Activated CD4-positive, alpha-beta T cell treated with anti-CD3 and anti-CD28 coated beads for 24 hours (primary cell): ENCODE data around the gene GOLGA3.
"Not testable (repeated sequence)": the region's sequence is repeated elsewhere in the genome, so short reads cannot be mapped to it uniquely, and the experiment has no call there.

Experiments
- DNase-seq, 2 donors: peaks; one replicate each; pipeline ENCODE4 v3.0.0-alpha.2; 2020; ENCODE audit warnings: low read depth in 2 of 2

The GOLGA3 gene

GRCh38 chr12:132812631-132813305 is 15.9 kb downstream of the GOLGA3 start:
- no peak for DNase-seq

- DNase-seq, result not testable (repeated sequence)
These were observed 19.3 kb downstream of the GOLGA3 start for GRCh38 chr12:132809391-132809790.

GRCh38 chr12:132807295-132808092 is 21.2 kb downstream of the GOLGA3 start:
- DNase-seq, result no peak

- DNase-seq, result peak in 1 of 2 donors; percentile 38
These were observed 21.8 kb downstream of the GOLGA3 start for GRCh38 chr12:132806857-132807256.

GRCh38 chr12:132804426-132804861 is 24.2 kb downstream of the GOLGA3 start:
- no peak for DNase-seq

GRCh38 chr12:132803888-132804287 is 24.8 kb downstream of the GOLGA3 start:
- DNase-seq, result no peak

GRCh38 chr12:132803125-132803524 is 25.5 kb downstream of the GOLGA3 start:
- no peak for DNase-seq

GRCh38 chr12:132801741-132802140 is 26.9 kb downstream of the GOLGA3 start:
- DNase-seq, result no peak

- no peak for DNase-seq
These were observed 29.8 kb downstream of the GOLGA3 start for GRCh38 chr12:132798836-132799235.

- no peak for DNase-seq
These were observed 30.7 kb downstream of the GOLGA3 start for GRCh38 chr12:132797820-132798570.

GRCh38 chr12:132795847-132796246 is 32.8 kb downstream of the GOLGA3 start:
- DNase-seq, result no peak

- not testable (repeated sequence) for DNase-seq
These were observed 36.7 kb downstream of the GOLGA3 start for GRCh38 chr12:132791940-132792339.

GRCh38 chr12:132789099-132789471 is 39.6 kb downstream of the GOLGA3 start:
- DNase-seq, result no peak

GRCh38 chr12:132788375-132789098 is 40.1 kb downstream of the GOLGA3 start:
- DNase-seq, result no peak

- no peak for DNase-seq
These were observed 40.8 kb downstream of the GOLGA3 start for GRCh38 chr12:132787877-132788276.

- no peak for DNase-seq
These were observed 42.5 kb downstream of the GOLGA3 start for GRCh38 chr12:132786192-132786591.

GRCh38 chr12:132784580-132784979 is 44.1 kb downstream of the GOLGA3 start:
- DNase-seq, result no peak

- DNase-seq, result no peak
These were observed 44.6 kb downstream of the GOLGA3 start for GRCh38 chr12:132783917-132784531.

- DNase-seq, result no peak
These were observed 46.7 kb downstream of the GOLGA3 start for GRCh38 chr12:132781938-132782337.

- no peak for DNase-seq
These were observed 48.8 kb downstream of the GOLGA3 start for GRCh38 chr12:132779781-132780353.

GRCh38 chr12:132777614-132778013 is 51.1 kb downstream of the GOLGA3 start:
- no peak for DNase-seq
